Transverse colon (tissue), 4 donors: ENCODE measurements around the gene GFRA4. TPM values are rescaled to one million over a fixed set of nuclear protein-coding genes. Genes with fewer than 3 reads are reported as not detected.

Experiments
- DNase-seq: peaks from one replicate; pipeline ENCODE4 v3.0.0-alpha.2; 2019
- H3K27ac ChIP-seq, 4 donors: fragments of 200-600 bp; sonication (generic); 2 replicates each; pipeline ENCODE4 v1.5.1; 2016 to 2018; ENCODE audit warnings: inconsistent platforms in 4 of 4
- H3K27me3 ChIP-seq: fragments of 200-600 bp; sonication (generic); 2 replicates; pipeline ENCODE4 v1.5.1; 2017; ENCODE audit warnings: inconsistent platforms
- H3K36me3 ChIP-seq, 4 donors: fragments of 200-600 bp; sonication (generic); 2 replicates each; pipeline ENCODE4 v1.5.1; 2017 to 2019; ENCODE audit warnings: inconsistent platforms in 4 of 4
- H3K4me1 ChIP-seq, 4 donors: fragments of 200-600 bp; sonication (generic); 2 replicates each; pipeline ENCODE4 v1.5.1; 2017 to 2020; ENCODE audit warnings: inconsistent platforms in 4 of 4
- H3K4me3 ChIP-seq, 4 donors: fragments of 200-600 bp; sonication (generic); 1 replicate in 1 of 4; 2 replicates in 3 of 4; pipeline versions ENCODE4 v1.5.1 to v1.6.1; 2017 to 2019; ENCODE audit warnings: inconsistent platforms in 4 of 4
- H3K9me3 ChIP-seq, 2 donors: fragments of 200-600 bp; sonication (generic); 2 replicates each; pipeline ENCODE4 v1.5.1; 2017 to 2019; ENCODE audit warnings: inconsistent platforms in 2 of 2
- CTCF ChIP-seq, 5 experiments: fragments of 200-600 bp in 3 of 5; fragments of 450-650 bp in 2 of 5; sonication (generic) in 3 of 5; IDR thresholded peaks; 1 replicate in 2 of 5; 2 replicates in 3 of 5; pipeline ENCODE4 v1.5.1; 2016 to 2017; ENCODE audit warnings: antibody characterized with exemption in 5 of 5, inconsistent platforms in 3 of 5, mild to moderate bottlenecking in 2 of 5, moderate library complexity in 1 of 5
- EP300 ChIP-seq: sonication (generic); formaldehyde crosslinking; IDR thresholded peaks from one replicate; pipeline ENCODE4 v1.6.1; 2017; ENCODE audit warnings: antibody characterized with exemption, low read depth
- POLR2A ChIP-seq: fragments of 450-650 bp; IDR thresholded peaks from one replicate; pipeline ENCODE4 v1.6.1; 2016; ENCODE audit warnings: antibody characterized with exemption, mild to moderate bottlenecking, moderate library complexity
- POLR2AphosphoS5 ChIP-seq, 3 donors: sonication (generic); formaldehyde crosslinking; IDR thresholded peaks; one replicate each; pipeline ENCODE4 v1.6.1; 2016; ENCODE audit warnings: antibody characterized with exemption in 3 of 3
- WGBS, 2 donors: methylation state at CpG; one replicate each; pipeline ENCODE4 v1.1.5; 2018; ENCODE audit warnings: low coverage in 1 of 2; 5-methylcytosine and 5-hydroxymethylcytosine counted together
- in situ Hi-C, 4 donors: fragments of 200-750 bp; cut with MboI; loops; one replicate each; pipeline versions ENCODE4 v1.15.0 to v1.15.1; 2017; ENCODE audit warnings: low sequenced_read_pairs in 3 of 4, low pct_ligation_motif_present in 1 of 4, low pct_unique_long_range_greater_than_20kb in 1 of 4
- intact Hi-C: fragments of 100-400 bp; cut with DNase I; formaldehyde crosslinking; loops from one replicate; pipeline ENCODE4 v1.15.1; 2023; ENCODE audit warnings: low total_unique reads
- total RNA-seq, 4 donors: library from RNA; depleted of rRNA; stranded (reverse); fragments of >200 nt; gene quantifications; one replicate each; pipeline ENCODE4 v1.1.0, GENCODE V29; 2016

The GFRA4 gene
- total RNA-seq, 4 donors from 2014 or later = not detected

- Histone ChIP-seq H3K27me3 (no peaks in the 10 kb centered on the region), H3K4me1 (no peaks in the 10 kb centered on the region), H3K36me3 (no peaks in the 10 kb centered on the region), H3K27ac (no peak overlapping the region), H3K9me3 (no peaks in the 10 kb centered on the region), H3K4me3 (no peak overlapping the region)
- intact Hi-C loops (no loop called here), in situ Hi-C loops (loop anchor here in 1 of 4 donors (25.0 kb wide), 1 partner anchor 391 kb away; no protein-coding TSS in a partner anchor)
- WGBS, 2 donors = 70% methylated on average over 1 of the region's 1 CpG; no CpG with 5 or more reads in 1 of the 2 donors
- no peak for TF ChIP-seq POLR2AphosphoS5 (IDR thresholded peaks at IDR 0.05)
- TF ChIP-seq CTCF (IDR thresholded peaks at IDR 0.05) = peak in 2 of 5 experiments; percentile 10 to 16
- TF ChIP-seq EP300 = no peak
- no peak for DNase-seq
These were observed 33.0 kb upstream of the GFRA4 start for GRCh38 chr20:3696200-3696599.

- no peaks in the 10 kb centered on the region for H3K27me3 ChIP-seq
- intact Hi-C loops = no loop called here
These were observed 31.7 kb upstream of the GFRA4 start for GRCh38 chr20:3694864-3695263.

GRCh38 chr20:3693376-3693775 lies 30.2 kb upstream of the GFRA4 start:
- intact Hi-C loops (no loop called here), in situ Hi-C loops (loop anchor here in 1 of 4 donors (25.0 kb wide), 1 partner anchor 394 kb away; no protein-coding TSS in a partner anchor)
- Histone ChIP-seq H3K27ac (no peak overlapping the region), H3K9me3 (no peaks in the 10 kb centered on the region), H3K4me3 (no peak overlapping the region), H3K27me3 (no peaks in the 10 kb centered on the region), H3K4me1 (no peaks in the 10 kb centered on the region), H3K36me3 (no peaks in the 10 kb centered on the region)
- no peak for DNase-seq
- TF ChIP-seq EP300 (no peak), CTCF (IDR thresholded peaks at IDR 0.05) (no peak), POLR2AphosphoS5 (IDR thresholded peaks at IDR 0.05) (no peak), POLR2A (no peak)
- 85% methylated on average over 13 of the region's 13 CpGs; no CpG with 5 or more reads in 1 of the 2 donors for WGBS, 2 donors

More at GRCh38 chr20:3694864-3695263, 31.7 kb upstream of the GFRA4 start:
- Histone ChIP-seq H3K27ac (no peak overlapping the region), H3K4me3 (no peak overlapping the region), H3K4me1 (no peaks in the 10 kb centered on the region), H3K36me3 (no peaks in the 10 kb centered on the region), H3K9me3 (no peaks in the 10 kb centered on the region)
- in situ Hi-C loops = loop anchor here in 1 of 4 donors (25.0 kb wide), 1 partner anchor 392 kb away; no protein-coding TSS in a partner anchor
- TF ChIP-seq POLR2AphosphoS5 (IDR thresholded peaks at IDR 0.05) (no peak), CTCF (IDR thresholded peaks at IDR 0.05) (no peak), EP300 (no peak), POLR2A (no peak)
- DNase-seq = no peak
- 93% methylated on average over 5 of the region's 5 CpGs; no CpG with 5 or more reads in 1 of the 2 donors for WGBS, 2 donors

- H3K36me3 ChIP-seq = no peaks in the 10 kb centered on the region
- DNase-seq = no peak
- H3K27me3 ChIP-seq = no peaks in the 10 kb centered on the region
- intact Hi-C loops = no loop called here
- H3K27ac ChIP-seq = no peak overlapping the region
- in situ Hi-C loops = loop anchor here in 1 of 4 donors (25.0 kb wide), 1 partner anchor 395 kb away; no protein-coding TSS in a partner anchor
- H3K9me3 ChIP-seq = no peaks in the 10 kb centered on the region
- no peaks in the 10 kb centered on the region for H3K4me1 ChIP-seq
- 88% methylated on average over 15 of the region's 23 CpGs; no CpG with 5 or more reads in 1 of the 2 donors for WGBS, 2 donors
- TF ChIP-seq POLR2AphosphoS5 (IDR thresholded peaks at IDR 0.05) = no peak
- TF ChIP-seq POLR2A = no peak
- no peak for TF ChIP-seq EP300
- no peak for TF ChIP-seq CTCF (IDR thresholded peaks at IDR 0.05)
- no peak overlapping the region for H3K4me3 ChIP-seq
These were observed 29.6 kb upstream of the GFRA4 start for GRCh38 chr20:3692706-3693294.
